ENCODE data around the gene CAST.

The CAST gene

GRCh38 chr5:96675882-96676281, 13.7 kb downstream of the CAST start:
- no peak for DNase-seq

- DNase-seq: no peak
These were observed 15.3 kb downstream of the CAST start for GRCh38 chr5:96677496-96677895.

- no peak for DNase-seq
These were observed 17.1 kb downstream of the CAST start for GRCh38 chr5:96679293-96679692.

GRCh38 chr5:96680759-96681470, 18.7 kb downstream of the CAST start:
- DNase-seq: no peak

- DNase-seq: no peak
These were observed 21.2 kb downstream of the CAST start for GRCh38 chr5:96683392-96683791.

GRCh38 chr5:96683810-96684209, 21.6 kb downstream of the CAST start:
- no peak for DNase-seq

- no peak for DNase-seq
These were observed 24.9 kb downstream of the CAST start for GRCh38 chr5:96687080-96687479.

GRCh38 chr5:96687812-96688453, 25.8 kb downstream of the CAST start:
- DNase-seq: no peak

GRCh38 chr5:96690861-96691260, 28.7 kb downstream of the CAST start:
- DNase-seq: no peak

GRCh38 chr5:96691503-96692303, 29.5 kb downstream of the CAST start:
- DNase-seq: no peak

GRCh38 chr5:96692441-96692840, 30.3 kb downstream of the CAST start:
- no peak for DNase-seq

- no peak for DNase-seq
These were observed 37.1 kb downstream of the CAST start for GRCh38 chr5:96699186-96699820.

- DNase-seq: peak; percentile 90
These were observed 40.6 kb downstream of the CAST start for GRCh38 chr5:96702503-96703383.

GRCh38 chr5:96703384-96703920, 41.3 kb downstream of the CAST start:
- DNase-seq: peak; percentile 75

- DNase-seq: no peak
These were observed 41.8 kb downstream of the CAST start for GRCh38 chr5:96703995-96704394.

- DNase-seq: no peak
These were observed 44.4 kb downstream of the CAST start for GRCh38 chr5:96706433-96707111.

- no peak for DNase-seq
These were observed 46.4 kb downstream of the CAST start for GRCh38 chr5:96708600-96708999.

GRCh38 chr5:96709152-96709821, 47.1 kb downstream of the CAST start:
- DNase-seq: no peak

- no peak for DNase-seq
These were observed 50.0 kb downstream of the CAST start for GRCh38 chr5:96712100-96712746.

- no peak for DNase-seq
These were observed 52.3 kb downstream of the CAST start for GRCh38 chr5:96714450-96714849.

Measured in stimulated activated CD4-positive, alpha-beta T cell treated with anti-CD3 and anti-CD28 coated beads, Interleukin-15, amount 100 ng/mL, for 24 hours (primary cell).